Liver (tissue), 9 donors: Measurements from ENCODE around the gene DCDC2C. TPM values are rescaled to one million over a fixed set of nuclear protein-coding genes. Genes with fewer than 3 reads are reported as not detected.

Experiments
- DNase-seq: peaks from one replicate; pipeline ENCODE4 v3.0.0-alpha.2; 2017; ENCODE audit warnings: low spot score
- H3K27ac ChIP-seq, 2 donors: one replicate each; pipeline ENCODE4 v1.7.0; 2013; ENCODE audit warnings: inconsistent platforms in 2 of 2, low read length in 2 of 2, control low read depth in 1 of 2, low read depth in 1 of 2, mild to moderate bottlenecking in 1 of 2
- H3K27me3 ChIP-seq, 4 donors: one replicate each; pipeline versions ENCODE4 v1.6.1 to v1.7.0; 2013; ENCODE audit warnings: low read length in 3 of 4, inconsistent platforms in 1 of 4, mild to moderate bottlenecking in 1 of 4, moderate library complexity in 1 of 4; ENCODE audit not compliant: control insufficient read depth in 4 of 4, insufficient read depth in 4 of 4
- H3K36me3 ChIP-seq, 4 donors: one replicate each; pipeline versions ENCODE4 v1.6.1 to v1.7.0; 2013; ENCODE audit warnings: low read length in 3 of 4, mild to moderate bottlenecking in 3 of 4, low read depth in 1 of 4, moderate library complexity in 1 of 4; ENCODE audit not compliant: control insufficient read depth in 4 of 4, insufficient read depth in 3 of 4
- H3K4me1 ChIP-seq, 4 donors: one replicate each; pipeline versions ENCODE4 v1.6.1 to v1.7.0; 2013; ENCODE audit warnings: low read length in 3 of 4, mild to moderate bottlenecking in 3 of 4, moderate library complexity in 1 of 4; ENCODE audit not compliant: control insufficient read depth in 4 of 4, insufficient read depth in 4 of 4
- H3K4me3 ChIP-seq, 3 donors: one replicate each; pipeline versions ENCODE4 v1.6.1 to v1.7.0; 2013; ENCODE audit warnings: low read length in 3 of 3, control low read depth in 1 of 3, low read depth in 1 of 3, mild to moderate bottlenecking in 1 of 3
- H3K9ac ChIP-seq, 2 donors: one replicate each; pipeline ENCODE4 v1.7.0; 2013; ENCODE audit warnings: low read length in 2 of 2, mild to moderate bottlenecking in 2 of 2, moderate library complexity in 2 of 2, control low read depth in 1 of 2, low read depth in 1 of 2
- H3K9me3 ChIP-seq, 4 donors: one replicate each; pipeline versions ENCODE4 v1.6.1 to v1.7.0; 2013; ENCODE audit warnings: low read length in 3 of 4; ENCODE audit not compliant: control insufficient read depth in 4 of 4
- CTCF ChIP-seq: fragments of 150-350 bp; IDR thresholded peaks from 2 replicates; pipeline ENCODE4 v1.5.1; 2017; ENCODE audit warnings: improper control_type of control experiment, low read depth, low read length; ENCODE audit not compliant: missing input control
- FOXA2 ChIP-seq: IDR thresholded peaks from 2 replicates; pipeline ENCODE4 v1.6.1; 2016; ENCODE audit warnings: antibody characterized with exemption
- GABPA ChIP-seq, 2 donors: IDR thresholded peaks in 1 of 2; conservative IDR thresholded peaks in 1 of 2; 2 replicates each; pipeline ENCODE4 v1.6.1; 2016; ENCODE audit warnings: antibody characterized with exemption in 2 of 2, mild to moderate bottlenecking in 1 of 2, moderate library complexity in 1 of 2
- HNF4G ChIP-seq: IDR thresholded peaks from 2 replicates; pipeline ENCODE4 v1.6.1; 2016; ENCODE audit warnings: antibody characterized with exemption
- JUND ChIP-seq, 2 donors: IDR thresholded peaks; 2 replicates each; pipeline ENCODE4 v1.6.1; 2016; ENCODE audit warnings: antibody characterized with exemption in 2 of 2
- NR2F2 ChIP-seq: IDR thresholded peaks from 2 replicates; pipeline ENCODE4 v1.6.1; 2016; ENCODE audit warnings: antibody characterized with exemption
- RXRA ChIP-seq, 2 donors: IDR thresholded peaks; 2 replicates each; pipeline ENCODE4 v1.6.1; 2017 to 2018; ENCODE audit warnings: antibody characterized with exemption in 2 of 2, mild to moderate bottlenecking in 1 of 2
- SP1 ChIP-seq: IDR thresholded peaks from 2 replicates; pipeline ENCODE4 v1.6.1; 2018; ENCODE audit warnings: antibody characterized with exemption, mild to moderate bottlenecking
- TAF1 ChIP-seq: conservative IDR thresholded peaks from 2 replicates; pipeline ENCODE4 v1.6.1; 2016; ENCODE audit warnings: antibody characterized with exemption, mild to moderate bottlenecking
- YY1 ChIP-seq: IDR thresholded peaks from 2 replicates; pipeline ENCODE4 v1.6.1; 2016; ENCODE audit warnings: antibody characterized with exemption, mild to moderate bottlenecking
- WGBS: extraction: QIAGEN DNeasy Blood & Tissue Kit; methylation state at CpG from one replicate; pipeline ENCODE4 v1.1.7; 2013; 5-methylcytosine and 5-hydroxymethylcytosine counted together
- polyA plus RNA-seq, 2 donors: library from polyadenylated mRNA; stranded (reverse) in 1 of 2; unstranded in 1 of 2; fragments of 200-250 nt in 1 of 2; fragments of >200 nt in 1 of 2; fragmentation: Nextera tagmentation in 1 of 2; extraction: Ambion mirVana in 1 of 2; gene quantifications; one replicate each; pipeline versions ENCODE4 v1.2.1 to v1.2.3, GENCODE V29; 2013 to 2015
- total RNA-seq, 2 donors: library from RNA; depleted of rRNA; stranded (reverse); fragments of >200 nt; gene quantifications; one replicate each; pipeline ENCODE4 v1.2.3, GENCODE V29; 2014
- TF ChIP-seq, protein P1 (sequence below): IDR thresholded peaks from 2 replicates; pipeline ENCODE4 v1.6.1; 2016; ENCODE audit warnings: antibody characterized with exemption
- donor health status: healthy.
- donor health status: healthy.
- donor health status: healthy.
- donor health status: healthy.
- donor health status: healthy.

The DCDC2C gene
- total and polyA plus RNA-seq, 4 donors: not detected

- Histone ChIP-seq H3K4me3 (no peak overlapping the region), H3K27me3 (no peaks in the 10 kb centered on the region), H3K36me3 (no peaks in the 10 kb centered on the region), H3K4me1 (no peaks in the 10 kb centered on the region), H3K9me3 (peaks cover 0 to 6% (median 0%) of the 10 kb centered on the region in 4 donors), H3K9ac (no peak overlapping the region), H3K27ac (no peak overlapping the region)
- DNase-seq: no peak
- WGBS: 37% methylated on average over 3 of the region's 3 CpGs
- TF ChIP-seq CTCF (no peak), SP1 (no peak), FOXA2 (no peak), NR2F2 (no peak), JUND (IDR thresholded peaks at IDR 0.05) (no peak), HNF4G (no peak), RXRA (IDR thresholded peaks at IDR 0.05) (no peak)
Observed at GRCh38 chr2:3876685-3877084, 173.3 kb downstream of the DCDC2C start.

DNA sequence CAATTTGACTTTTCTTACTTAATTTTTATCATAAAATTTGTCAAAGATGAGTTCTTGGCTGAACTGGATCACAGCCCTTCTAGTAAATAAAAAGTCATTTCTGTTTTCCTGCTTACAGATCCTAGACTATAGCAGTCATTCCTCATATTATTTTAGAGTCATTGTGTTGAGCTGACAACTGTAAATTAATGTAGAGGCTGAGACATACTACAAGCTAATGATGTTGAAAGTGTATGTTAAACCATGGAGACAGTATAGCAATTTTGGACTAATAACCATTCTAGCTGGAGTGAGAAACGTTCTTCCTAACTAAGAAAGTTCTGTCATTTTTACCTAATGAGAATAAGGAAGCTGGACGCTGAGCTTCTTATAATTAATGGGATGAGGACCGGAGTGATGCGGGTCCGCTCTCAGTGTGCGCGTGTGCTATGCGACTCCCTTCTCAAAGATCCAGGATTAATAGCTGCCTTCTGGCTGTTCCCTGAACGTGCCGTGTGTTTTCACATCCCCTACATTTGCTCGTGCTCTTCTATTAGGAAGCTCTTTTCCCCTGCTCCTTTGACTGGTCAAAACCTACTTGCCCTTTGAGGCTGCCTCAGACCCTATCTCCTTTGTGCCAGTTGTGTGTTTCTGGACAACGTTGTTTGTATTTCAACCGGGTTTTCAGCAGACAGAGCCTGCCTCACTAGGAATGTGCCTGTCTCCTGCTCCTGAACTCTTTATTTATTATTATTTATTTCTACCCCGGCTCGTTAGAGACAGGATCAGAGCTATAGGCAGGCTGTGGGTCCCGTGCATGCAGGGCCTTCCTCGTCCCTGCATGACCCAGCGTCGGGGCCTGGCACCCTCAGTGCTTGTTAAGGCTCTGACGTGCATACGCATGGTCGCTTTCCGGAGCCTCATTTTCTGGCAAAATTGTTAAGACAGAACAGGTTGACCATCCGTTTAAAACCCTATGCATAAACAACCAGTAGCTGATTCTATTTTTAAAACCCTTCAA is 182.6 kb downstream of the DCDC2C start:
- TF ChIP-seq, protein P1, sequence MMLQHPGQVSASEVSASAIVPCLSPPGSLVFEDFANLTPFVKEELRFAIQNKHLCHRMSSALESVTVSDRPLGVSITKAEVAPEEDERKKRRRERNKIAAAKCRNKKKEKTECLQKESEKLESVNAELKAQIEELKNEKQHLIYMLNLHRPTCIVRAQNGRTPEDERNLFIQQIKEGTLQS: no peak
- no peak for TF ChIP-seq YY1
- TF ChIP-seq JUND (IDR thresholded peaks at IDR 0.05): no peak
- TF ChIP-seq SP1: no peak
- TF ChIP-seq NR2F2: no peak
- H3K36me3 ChIP-seq: no peaks in the 10 kb centered on the region
- no peak overlapping the region for H3K9ac ChIP-seq
- peaks cover 0 to 4% (median 1%) of the 10 kb centered on the region in 4 donors for H3K9me3 ChIP-seq
- H3K4me3 ChIP-seq: no peak overlapping the region
- 72% methylated on average over 24 of the region's 24 CpGs for whole genome bisulfite sequencing
- peaks cover 0 to under 1% (median 0%) of the 10 kb centered on the region in 4 donors for H3K27me3 ChIP-seq
- no peak overlapping the region for H3K27ac ChIP-seq
- no peak for DNase-seq
- no peaks in the 10 kb centered on the region for H3K4me1 ChIP-seq

GRCh38 chr2:3895021-3895420 is 191.6 kb downstream of the DCDC2C start:
- H3K9me3 ChIP-seq: no peaks in the 10 kb centered on the region
- DNase-seq: no peak
- H3K36me3 ChIP-seq: no peaks in the 10 kb centered on the region
- TF ChIP-seq TAF1 (no peak), SP1 (no peak), GABPA (IDR thresholded peaks at IDR 0.05 in 1 of 2, conservative IDR thresholded peaks at IDR 0.05 in 1 of 2) (no peak)
- H3K4me3 ChIP-seq: no peak overlapping the region
- H3K27ac ChIP-seq: no peak overlapping the region
- 51% methylated on average over 2 of the region's 2 CpGs for WGBS
- H3K9ac ChIP-seq: no peak overlapping the region
- H3K4me1 ChIP-seq: no peaks in the 10 kb centered on the region
- H3K27me3 ChIP-seq: peaks cover 0 to 3% (median 0%) of the 10 kb centered on the region in 4 donors

Other genes with a start within 250 kb of the DCDC2C start
- 100 to 1,000 TPM in 1 of 2 donors, 10 to 100 TPM in 1; 56.2 to 154 TPM for gene ADI1, start 184.0 kb upstream of the DCDC2C start, total RNA-seq
- gene ADI1, start 184.0 kb upstream of the DCDC2C start, polyA plus RNA-seq: 100 to 1,000 TPM; 163 to 660 TPM
- 10 to 100 TPM; 10.2 to 18.7 TPM for gene RNASEH1, start 145.2 kb upstream of the DCDC2C start, total RNA-seq
- gene RNASEH1, start 145.2 kb upstream of the DCDC2C start, polyA plus RNA-seq: 10 to 100 TPM; 12.0 to 13.8 TPM
- gene RPS7, start 128.3 kb upstream of the DCDC2C start, total RNA-seq: 100 to 1,000 TPM; 523 to 852 TPM
- gene RPS7, start 128.3 kb upstream of the DCDC2C start, polyA plus RNA-seq: 100 to 1,000 TPM; 315 to 610 TPM
- 10 to 100 TPM; 31.0 to 62.7 TPM for gene COLEC11, start 108.5 kb upstream of the DCDC2C start, total RNA-seq
- 100 to 1,000 TPM in 1 of 2 donors, 10 to 100 TPM in 1; 79.1 to 100 TPM for gene COLEC11, start 108.5 kb upstream of the DCDC2C start, polyA plus RNA-seq
- gene ALLC, start 45.4 kb upstream of the DCDC2C start, total RNA-seq: 1 to 10 TPM in 1 of 2 donors, under 1 TPM in 1; 0.14 to 1.3 TPM
- 1 to 10 TPM in 1 of 2 donors, under 1 TPM in 1; 0.09 to 1.4 TPM for gene ALLC, start 45.4 kb upstream of the DCDC2C start, polyA plus RNA-seq